ENCODE measurements around the gene BMERB1. TPM values are rescaled to one million over a fixed set of nuclear protein-coding genes. Genes with fewer than 3 reads are reported as not detected.

BMERB1 gene
- total and polyA plus RNA-seq, 9 of the 15 experiments (the other 6 are each of a cell fraction or from before 2014, with no cell fraction given): 0.29 to 2.9 (median 0.94) TPM

GRCh38 chr16:15487336-15488284 lies 53.2 kb downstream of the BMERB1 start (continued):
- TF ChIP-seq SRF (CRISPR knock-in tag; IDR thresholded peaks at IDR 0.05): peak; percentile 28 to 96; a peak in 2 of 4 replicates
- TF ChIP-seq U2AF1 (optimal IDR thresholded peaks at IDR 0.05; ENCODE audit: low read depth, low read length): no peak
- no peak for TF ChIP-seq CHD2 (IDR thresholded peaks at IDR 0.05; ENCODE audit: low read depth, low read length)
- no peak for TF ChIP-seq TAF15 (IDR thresholded peaks at IDR 0.05; ENCODE audit: low read depth, low read length)
- TF ChIP-seq NFXL1 (CRISPR knock-in tag; IDR thresholded peaks at IDR 0.05): no peak
- TF ChIP-seq PRPF4 (IDR thresholded peaks at IDR 0.05; ENCODE audit: insufficient read depth, low read depth, low read length, poor library complexity, severe bottlenecking): no peak
- no peak for TF ChIP-seq ZNF696 (CRISPR knock-in tag; conservative IDR thresholded peaks at IDR 0.05)
- no peak for TF ChIP-seq DNMT1 (IDR thresholded peaks at IDR 0.05)
- 0 out of 2 replicates have a peak, but pooled peaks have one; percentile 46 for TF ChIP-seq ZNF311 (CRISPR knock-in tag; IDR thresholded peaks at IDR 0.05)
- TF ChIP-seq ZNF717 (CRISPR knock-in tag; IDR thresholded peaks at IDR 0.05): no peak
- no peak for TF ChIP-seq BRF2 (IDR thresholded peaks at IDR 0.05; ENCODE audit: borderline replicate concordance, insufficient read depth, insufficient read length)
- TF ChIP-seq HNRNPLL (IDR thresholded peaks at IDR 0.05; ENCODE audit: low read depth, low read length, poor library complexity, severe bottlenecking): no peak
- TF ChIP-seq PTBP1 (IDR thresholded peaks at IDR 0.05; ENCODE audit: low read depth, low read length): no peak
- no peak for TF ChIP-seq NCOA4 (IDR thresholded peaks at IDR 0.05; ENCODE audit: partially characterized antibody)
- TF ChIP-seq ZBTB1 (CRISPR knock-in tag; IDR thresholded peaks at IDR 0.05; ENCODE audit: borderline replicate concordance, low read depth): peak; percentile 89
- TF ChIP-seq ZNF407 (IDR thresholded peaks at IDR 0.05; ENCODE audit: low read depth): no peak
- 0 out of 2 replicates have a peak, but pooled peaks have one; percentile 62 for TF ChIP-seq PTRF (tag; IDR thresholded peaks at IDR 0.05)
- TF ChIP-seq TRIM24 (IDR thresholded peaks at IDR 0.05): no peak

Measured in K562 (cell line).